Astrocyte of the cerebellum (primary cell): ENCODE results near the gene NXF1.
"Not testable (repeated sequence)": the region's sequence is repeated elsewhere in the genome, so short reads cannot be mapped to it uniquely, and the experiment has no call there.

Experiments used
- DNase-seq: peaks from one replicate; pipeline ENCODE4 v3.0.0-alpha.2; 2011; ENCODE audit warnings: low read depth
- H3K4me3 ChIP-seq: 2 replicates; pipeline ENCODE4 v1.5.1; 2011; ENCODE audit warnings: mild to moderate bottlenecking, low read depth, low read length, moderate library complexity
- CTCF ChIP-seq: IDR thresholded peaks from 2 replicates; pipeline ENCODE4 v1.5.1; 2012; ENCODE audit warnings: low read length, low read depth, moderate library complexity, mild to moderate bottlenecking; ENCODE audit errors: missing control alignments
- in situ Hi-C: cut with HindIII; loops from 2 replicates; pipeline ENCODE4 v1.10.0; 2017; ENCODE audit warnings: low sequenced_read_pairs

Gene NXF1

GRCh38 chr11:62752994-62753735, 52.1 kb downstream of the NXF1 start:
- no peak for TF ChIP-seq CTCF
- in situ Hi-C loops: no loop called here

GRCh38 chr11:62752177-62752785, 53.0 kb downstream of the NXF1 start:
- H3K4me3 ChIP-seq: no peak overlapping the region
- TF ChIP-seq CTCF: no peak
- DNase-seq: no peak
- in situ Hi-C loops: no loop called here

More at GRCh38 chr11:62752994-62753735, 52.1 kb downstream of the NXF1 start:
- no peak for DNase-seq
- peak overlapping the region; percentile 74 for H3K4me3 ChIP-seq

- DNase-seq, in situ Hi-C loops, H3K4me3 ChIP-seq: not testable (repeated sequence)
Measured at GRCh38 chr11:62749931-62750330, 55.3 kb downstream of the NXF1 start.

GRCh38 chr11:62747475-62748160, 57.6 kb downstream of the NXF1 start:
- in situ Hi-C loops: no loop called here
- no peak for TF ChIP-seq CTCF
- DNase-seq: no peak
- H3K4me3 ChIP-seq: no peak overlapping the region
